GM18861 (cell line): ENCODE measurements around the gene ABHD12.

Experiments used
- ATAC-seq: cut with Tn5 transposase; IDR thresholded peaks from one replicate; pipeline ENCODE4 v1.9.1; 2021; ENCODE audit not compliant: unreplicated experiment

Gene ABHD12

GRCh38 chr20:25280051-25280573, 110.5 kb downstream of the ABHD12 start:
- ATAC-seq, result no peak

DNA sequence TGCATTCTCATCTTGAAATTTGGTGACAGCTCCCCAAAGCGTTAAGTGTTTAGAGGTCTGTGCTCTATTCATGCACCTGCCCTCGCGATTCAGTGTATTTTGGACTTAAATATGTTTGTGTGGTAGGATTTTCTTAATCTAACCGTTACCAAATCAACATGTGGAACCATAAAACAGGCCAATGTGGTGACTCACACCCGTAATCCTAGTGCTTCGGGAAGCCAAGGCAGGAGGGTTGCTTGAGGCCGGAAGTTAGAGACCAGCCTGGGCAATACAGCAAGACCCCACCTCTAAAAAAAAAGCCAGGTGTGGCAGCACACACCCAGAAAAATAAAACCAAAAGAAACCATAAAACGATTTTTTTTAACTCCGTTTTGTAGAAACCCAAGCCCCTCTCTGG, 111.2 kb downstream of the ABHD12 start:
- no peak for ATAC-seq

GRCh38 chr20:25278636-25279361, 111.8 kb downstream of the ABHD12 start:
- no peak for ATAC-seq

DNA sequence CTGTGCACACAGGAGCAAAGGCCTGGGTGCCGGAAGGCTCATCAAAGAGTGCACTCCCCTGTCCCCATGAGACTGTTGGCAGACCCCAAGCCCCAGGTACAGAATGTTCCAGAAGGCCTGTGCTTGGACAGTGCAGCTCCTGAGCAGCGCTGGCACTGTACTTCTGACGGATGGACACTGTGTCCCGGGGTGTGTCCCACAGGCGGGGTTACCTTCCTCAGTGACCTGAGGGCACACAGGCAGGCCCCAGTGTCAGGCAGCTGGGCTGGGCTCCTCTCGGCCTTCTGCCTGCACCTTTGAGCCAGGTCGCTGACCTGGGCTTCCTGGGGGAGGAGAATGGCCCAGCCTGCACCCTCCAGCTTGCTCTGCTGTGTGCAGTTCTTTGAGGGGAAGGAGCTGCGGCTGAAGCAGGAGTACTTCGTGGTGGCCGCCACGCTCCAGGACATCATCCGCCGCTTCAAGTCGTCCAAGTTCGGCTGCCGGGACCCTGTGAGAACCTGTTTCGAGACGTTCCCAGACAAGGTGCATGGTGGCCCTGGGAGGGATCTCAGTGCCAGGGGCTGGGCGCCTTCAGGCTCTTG, 112.6 kb downstream of the ABHD12 start:
- ATAC-seq, result no peak

DNA sequence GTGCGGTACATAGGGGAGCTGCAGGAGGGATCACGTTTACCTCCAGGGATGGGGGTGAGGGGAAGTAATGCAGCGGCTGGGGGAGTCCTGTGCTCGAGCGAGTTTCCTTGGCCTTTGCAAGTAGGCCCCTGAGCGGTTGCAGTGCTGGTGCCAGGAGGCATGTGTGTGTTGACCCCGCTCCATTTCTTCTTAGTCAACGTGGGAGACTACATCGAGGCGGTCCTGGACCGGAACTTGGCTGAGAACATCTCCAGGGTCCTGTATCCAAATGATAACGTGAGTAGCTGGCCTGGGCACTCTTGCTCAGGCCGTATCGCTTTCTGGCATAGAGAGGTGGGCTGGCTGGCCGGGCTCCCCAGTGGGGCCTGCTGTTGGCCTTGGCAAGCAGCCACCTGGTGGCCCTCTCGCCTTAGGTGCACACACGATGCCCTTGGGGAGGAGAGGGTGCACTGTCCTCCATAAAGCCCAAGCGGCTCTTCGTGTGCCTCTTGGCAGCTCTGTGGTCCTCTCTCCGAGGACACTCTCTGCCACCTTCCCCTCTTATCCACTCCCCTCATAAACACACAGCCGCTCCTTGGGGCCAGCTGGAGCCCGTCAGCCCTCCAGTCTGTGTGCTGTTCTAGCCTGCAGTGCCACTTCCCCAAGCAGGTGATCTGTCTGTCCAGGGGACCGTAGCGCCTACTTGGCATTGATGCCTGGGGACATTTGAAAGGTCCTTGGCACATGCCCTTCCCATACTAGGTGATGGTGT, 113.4 kb downstream of the ABHD12 start:
- no peak for ATAC-seq

DNA sequence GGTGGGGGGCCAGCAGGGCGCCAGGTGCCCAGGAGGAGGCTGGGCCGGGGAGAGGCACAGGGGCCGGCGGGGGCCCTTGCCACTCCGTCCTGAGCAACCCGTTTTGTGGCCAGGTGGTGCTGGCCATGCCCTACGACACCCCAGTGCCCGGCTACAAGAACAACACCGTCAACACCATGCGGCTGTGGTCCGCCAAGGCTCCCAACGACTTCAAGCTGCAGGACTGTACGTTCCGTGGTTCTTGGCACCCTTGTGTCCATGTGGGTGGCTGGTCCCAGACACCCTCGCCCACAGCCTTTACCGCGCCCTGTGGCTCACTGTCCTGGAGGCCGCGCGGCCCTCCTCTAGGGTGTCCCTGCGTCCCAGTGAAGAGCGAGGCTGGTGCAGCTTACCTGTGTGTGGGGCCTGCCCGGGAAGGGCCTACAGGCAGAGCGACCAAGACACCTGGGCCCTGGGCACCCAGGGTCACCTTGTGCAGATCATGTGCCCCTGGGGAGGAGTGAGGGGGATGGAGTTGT, 114.0 kb downstream of the ABHD12 start:
- no peak for ATAC-seq

- ATAC-seq, result no peak
These were observed 114.7 kb downstream of the ABHD12 start for GRCh38 chr20:25275813-25276532.

DNA sequence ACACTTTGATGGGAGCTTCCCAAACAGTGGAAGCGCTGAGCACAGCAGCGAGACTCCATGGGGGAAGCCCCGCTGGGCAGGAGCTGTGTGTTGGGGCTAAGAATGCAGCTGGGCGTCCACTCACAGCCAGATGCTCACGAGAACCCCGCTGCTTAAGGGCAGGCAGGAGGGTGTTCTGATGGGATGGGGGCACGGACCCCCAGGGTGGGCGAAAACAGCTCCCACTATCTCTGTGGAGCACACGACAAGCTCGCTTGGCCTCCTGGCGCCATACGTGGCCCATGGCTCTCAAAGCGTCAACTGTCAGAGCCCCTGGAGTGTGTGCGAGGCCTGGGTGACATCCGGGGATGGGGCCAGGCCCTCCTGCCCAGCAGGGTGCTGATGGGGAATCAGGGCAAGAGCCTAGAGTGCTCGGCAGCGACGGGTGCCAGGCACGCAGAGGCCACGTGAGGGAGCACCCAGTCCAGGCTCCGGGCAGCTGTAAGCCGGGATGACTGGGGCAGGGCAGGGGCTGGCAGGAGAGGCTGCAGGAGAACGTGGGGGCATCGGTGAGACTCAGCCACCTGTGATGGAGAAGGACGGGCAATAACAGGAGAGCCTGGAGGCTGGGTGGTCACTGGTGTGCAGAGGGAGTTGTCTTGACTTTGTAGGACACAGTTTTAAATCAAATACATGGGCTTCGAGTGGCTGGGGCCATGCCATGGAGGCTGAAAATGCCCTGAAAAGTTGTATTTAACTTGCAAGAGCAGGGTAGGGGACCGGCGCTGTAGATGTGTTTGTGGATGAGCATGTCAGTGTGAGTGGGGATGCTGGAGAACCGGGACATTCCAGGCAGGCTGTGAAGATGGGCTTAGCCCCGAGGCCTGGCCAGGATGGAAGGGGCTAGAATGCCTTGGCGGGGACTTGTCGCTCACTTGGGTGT, 115.5 kb downstream of the ABHD12 start:
- ATAC-seq, result no peak

DNA sequence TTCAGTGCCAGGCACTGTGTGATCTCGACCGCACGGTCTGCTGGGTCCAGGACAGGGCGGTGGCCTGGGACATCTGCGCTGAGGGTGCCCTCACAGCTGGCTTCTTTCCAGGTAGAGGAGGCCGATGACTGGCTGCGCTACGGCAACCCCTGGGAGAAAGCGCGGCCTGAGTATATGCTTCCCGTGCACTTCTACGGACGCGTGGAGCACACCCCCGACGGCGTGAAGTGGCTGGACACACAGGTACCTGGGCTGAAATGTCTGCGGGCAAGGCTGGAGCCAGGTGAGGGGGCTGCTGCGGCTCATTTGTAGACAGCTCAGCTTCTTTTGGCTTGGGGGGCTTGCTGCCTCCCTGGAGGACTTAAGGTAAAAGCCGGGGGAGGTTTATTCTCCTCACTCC, 116.2 kb downstream of the ABHD12 start:
- no peak for ATAC-seq

GRCh38 chr20:25273541-25274358, 116.9 kb downstream of the ABHD12 start:
- no peak for ATAC-seq

DNA sequence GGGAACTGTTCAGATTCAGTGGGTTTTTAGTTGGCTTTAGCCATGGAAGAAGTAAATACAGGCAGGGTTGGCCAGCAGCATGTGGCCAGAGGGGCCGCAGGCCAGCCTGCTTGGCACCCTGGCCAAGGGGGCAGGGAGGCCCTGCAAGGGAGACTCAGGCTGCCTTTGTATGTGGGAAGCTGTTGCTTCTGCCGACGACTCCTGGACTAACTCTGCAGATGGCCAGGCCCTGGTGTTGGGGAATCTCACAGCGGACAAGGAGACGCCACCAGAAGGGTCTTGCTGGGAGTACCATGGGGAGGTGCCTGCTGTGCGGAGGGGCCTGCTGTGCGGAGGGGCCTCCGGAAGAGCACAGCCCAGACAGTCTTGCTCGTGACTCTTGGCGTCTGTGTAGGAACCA, 117.6 kb downstream of the ABHD12 start:
- no peak for ATAC-seq

DNA sequence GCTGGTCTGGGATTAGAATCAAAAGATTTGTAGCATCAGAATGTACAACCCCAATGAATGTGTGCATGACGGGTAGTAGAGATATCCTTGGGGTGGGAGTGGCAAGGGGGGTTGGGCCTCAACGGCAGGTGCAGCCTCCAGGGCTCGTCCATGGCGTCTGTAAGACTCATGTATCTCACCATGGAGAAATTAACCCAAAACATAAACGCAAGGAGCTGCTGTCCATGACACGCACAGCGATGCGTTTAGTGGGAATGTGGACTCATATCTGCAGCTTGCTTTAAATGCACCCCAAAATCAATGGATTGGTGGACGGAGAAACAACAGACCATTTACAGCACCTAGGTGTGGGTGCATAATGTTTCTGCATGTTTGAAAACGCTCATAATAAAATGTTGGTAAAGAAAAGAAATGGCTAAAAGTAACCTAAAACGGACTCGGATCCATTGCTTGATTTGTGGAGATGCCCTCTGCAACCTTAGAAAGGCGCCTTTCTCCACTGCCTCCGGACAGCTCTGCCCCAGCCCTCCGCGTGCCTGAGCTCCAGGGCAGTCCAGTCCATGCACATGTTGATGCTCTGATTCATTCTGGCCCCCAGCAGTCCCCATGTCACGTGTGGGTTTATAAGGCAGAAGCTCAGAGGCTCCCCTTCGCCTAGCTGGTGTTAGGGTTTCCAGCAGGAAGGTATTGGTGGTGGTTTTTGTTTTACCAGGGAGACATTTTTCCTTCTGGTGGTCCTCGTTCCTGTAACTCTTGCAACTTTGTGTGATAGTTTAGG, 118.2 kb downstream of the ABHD12 start:
- ATAC-seq, result no peak

DNA sequence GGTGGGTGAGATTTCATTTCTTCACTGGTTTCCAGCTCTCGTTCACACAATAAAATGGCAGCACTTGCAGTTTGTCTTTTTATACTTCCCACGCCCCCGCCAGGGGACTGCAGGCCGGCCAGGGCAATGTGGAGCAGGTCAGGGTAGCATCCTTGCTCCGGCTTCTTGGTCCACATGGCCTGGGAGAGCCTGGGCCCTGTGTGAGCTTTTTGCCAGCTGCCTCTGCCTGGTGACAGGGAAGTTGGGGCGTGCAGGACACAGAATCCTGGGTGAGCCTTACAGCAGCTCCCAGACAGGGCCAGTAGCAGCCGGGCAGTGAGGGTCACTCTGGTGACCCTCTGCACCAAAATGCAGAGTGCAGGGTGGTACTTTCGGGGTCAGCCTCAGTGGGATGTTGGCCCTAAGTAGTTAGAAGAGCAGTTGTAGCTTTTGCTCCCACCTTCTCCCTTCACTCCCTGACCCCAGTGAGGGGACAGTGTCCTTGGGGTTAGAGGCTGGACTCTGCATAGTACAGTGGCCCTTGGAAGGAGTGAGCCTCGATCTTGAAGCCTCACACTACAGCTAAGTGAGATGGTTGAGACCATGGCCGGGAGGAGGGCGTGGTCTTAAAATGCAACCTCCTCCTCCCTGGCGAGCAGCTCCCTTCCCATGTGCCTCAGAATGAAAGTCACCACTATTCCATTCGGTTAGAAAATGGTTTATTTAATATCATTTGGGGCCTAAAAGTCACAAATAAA, 119.0 kb downstream of the ABHD12 start:
- no peak for ATAC-seq

- no peak for ATAC-seq
These were observed 119.8 kb downstream of the ABHD12 start for GRCh38 chr20:25270829-25271251.

GRCh38 chr20:25269833-25270170, 120.8 kb downstream of the ABHD12 start:
- no peak for ATAC-seq

- ATAC-seq, result no peak
These were observed 121.4 kb downstream of the ABHD12 start for GRCh38 chr20:25269057-25269832.
